ENCODE measurements around the gene POLR2L.

The POLR2L gene

DNA sequence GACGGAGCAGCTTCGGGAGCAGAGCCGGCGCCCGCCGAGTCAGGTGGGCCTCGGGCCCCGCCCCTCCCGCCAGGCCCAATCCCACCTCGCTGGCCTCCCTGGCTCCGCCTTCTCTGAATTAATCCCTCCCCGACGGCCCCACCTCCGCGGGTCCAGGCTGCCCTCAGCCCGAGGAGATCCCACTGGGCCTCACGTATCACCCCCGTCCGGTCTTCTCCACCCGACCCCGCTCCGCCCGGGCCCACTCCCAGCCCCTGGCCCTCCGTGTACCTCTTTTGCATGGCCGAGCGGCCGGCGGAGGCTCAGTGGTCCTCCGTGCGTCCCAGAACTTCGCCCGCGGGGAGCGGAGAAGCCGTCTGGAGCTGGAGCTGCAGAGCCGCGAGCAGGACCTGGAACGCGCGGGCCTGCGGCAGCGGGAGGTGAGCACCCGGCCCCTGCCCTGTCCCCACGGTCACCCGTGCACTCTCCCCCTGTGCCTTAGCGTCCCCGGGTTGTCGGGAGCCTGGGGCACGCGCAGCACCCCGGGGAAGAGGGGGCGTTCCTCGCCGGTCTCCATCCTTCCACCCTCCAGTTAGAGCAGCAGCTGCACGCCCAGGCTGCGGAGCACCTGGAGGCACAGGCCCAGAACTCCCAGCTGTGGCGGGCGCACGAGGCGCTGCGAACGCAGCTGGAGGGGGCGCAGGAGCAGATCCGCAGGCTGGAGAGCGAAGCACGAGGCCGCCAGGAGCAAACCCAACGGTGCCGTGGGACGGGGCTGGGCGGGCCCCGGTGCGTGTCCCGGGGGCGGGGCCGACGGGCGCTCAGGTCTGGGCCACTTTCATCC lies 11.8 kb downstream of the POLR2L start:
- in situ Hi-C loops (cut with MboI; ENCODE audit: low sequenced_read_pairs), result no loop called here

GRCh38 chr11:829847-830294 lies 12.5 kb downstream of the POLR2L start:
- in situ Hi-C loops (cut with MboI; ENCODE audit: low sequenced_read_pairs), result no loop called here

DNA sequence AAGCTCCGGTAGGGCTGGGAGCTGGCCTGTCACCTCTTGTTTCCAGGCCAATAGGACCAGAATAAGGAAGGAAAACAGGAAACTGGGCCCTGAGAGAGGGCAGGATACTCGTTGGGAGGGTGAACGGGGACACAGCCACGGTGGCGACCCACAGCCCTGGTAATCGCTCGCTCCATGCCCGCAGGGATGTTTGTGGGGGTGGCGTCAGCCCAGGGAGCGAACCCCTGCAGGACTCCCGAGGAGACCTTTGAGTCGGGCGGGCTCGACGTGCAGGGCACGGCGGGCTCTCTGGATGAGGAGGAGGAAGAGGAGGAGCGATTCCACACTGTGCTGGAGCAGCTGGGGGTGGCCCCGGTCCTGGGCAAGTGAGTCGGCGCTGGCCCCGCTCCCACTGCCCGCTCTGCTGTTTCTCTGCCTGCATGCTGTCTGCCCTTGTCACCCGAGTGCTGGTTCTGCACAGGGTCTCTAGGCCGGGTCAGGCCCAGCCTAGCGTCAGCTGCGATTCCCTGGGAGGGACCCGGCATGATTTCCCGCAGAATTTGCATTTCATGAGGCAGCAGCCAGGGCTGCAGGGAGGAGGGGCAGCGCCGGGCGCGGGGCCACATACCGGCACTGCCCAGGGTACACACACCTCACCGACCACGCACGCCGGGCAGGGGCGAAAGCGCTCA lies 13.0 kb downstream of the POLR2L start:
- in situ Hi-C loops (cut with MboI; ENCODE audit: low sequenced_read_pairs), result no loop called here

DNA sequence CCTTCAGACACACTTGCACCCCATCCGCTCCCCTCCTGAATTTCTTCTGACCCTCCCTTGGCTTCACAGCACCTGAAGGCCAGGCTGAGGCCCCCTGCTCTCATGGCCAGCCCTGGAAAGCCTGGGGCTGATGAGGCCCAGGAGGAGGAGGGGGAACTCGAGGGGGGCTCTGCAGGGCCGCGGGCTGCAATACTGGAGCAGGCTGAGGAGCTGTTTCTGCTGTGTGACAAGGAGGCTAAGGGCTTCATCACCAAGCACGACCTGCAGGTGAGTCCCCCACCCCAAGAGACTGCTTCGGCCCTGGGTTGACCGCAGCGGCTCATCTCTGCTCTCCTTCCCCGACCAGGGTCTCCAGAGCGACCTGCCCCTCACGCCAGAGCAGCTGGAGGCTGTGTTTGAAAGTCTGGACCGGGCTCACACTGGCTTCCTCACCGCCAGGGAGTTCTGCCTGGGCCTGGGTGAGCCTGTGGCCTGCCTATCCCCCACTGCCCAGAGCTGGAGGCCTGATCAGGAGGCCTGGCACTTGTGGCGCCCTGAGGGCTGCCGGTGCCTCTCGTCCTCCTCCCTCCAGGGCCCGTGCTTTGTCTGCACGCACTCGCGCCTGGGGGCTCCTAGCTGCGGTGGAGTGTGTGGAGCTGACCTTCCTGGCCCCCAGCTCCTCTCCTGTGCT lies 13.7 kb downstream of the POLR2L start:
- in situ Hi-C loops (cut with MboI; ENCODE audit: low sequenced_read_pairs), result no loop called here

- in situ Hi-C loops (cut with MboI; ENCODE audit: low sequenced_read_pairs), result no loop called here
Measured at GRCh38 chr11:827897-828192, 14.5 kb downstream of the POLR2L start, which contains the start of gene CRACR2B. Gene CRACR2B (plus strand): TSS chr11:827919. CDS start chr11:828608, 689 bp downstream.

DNA sequence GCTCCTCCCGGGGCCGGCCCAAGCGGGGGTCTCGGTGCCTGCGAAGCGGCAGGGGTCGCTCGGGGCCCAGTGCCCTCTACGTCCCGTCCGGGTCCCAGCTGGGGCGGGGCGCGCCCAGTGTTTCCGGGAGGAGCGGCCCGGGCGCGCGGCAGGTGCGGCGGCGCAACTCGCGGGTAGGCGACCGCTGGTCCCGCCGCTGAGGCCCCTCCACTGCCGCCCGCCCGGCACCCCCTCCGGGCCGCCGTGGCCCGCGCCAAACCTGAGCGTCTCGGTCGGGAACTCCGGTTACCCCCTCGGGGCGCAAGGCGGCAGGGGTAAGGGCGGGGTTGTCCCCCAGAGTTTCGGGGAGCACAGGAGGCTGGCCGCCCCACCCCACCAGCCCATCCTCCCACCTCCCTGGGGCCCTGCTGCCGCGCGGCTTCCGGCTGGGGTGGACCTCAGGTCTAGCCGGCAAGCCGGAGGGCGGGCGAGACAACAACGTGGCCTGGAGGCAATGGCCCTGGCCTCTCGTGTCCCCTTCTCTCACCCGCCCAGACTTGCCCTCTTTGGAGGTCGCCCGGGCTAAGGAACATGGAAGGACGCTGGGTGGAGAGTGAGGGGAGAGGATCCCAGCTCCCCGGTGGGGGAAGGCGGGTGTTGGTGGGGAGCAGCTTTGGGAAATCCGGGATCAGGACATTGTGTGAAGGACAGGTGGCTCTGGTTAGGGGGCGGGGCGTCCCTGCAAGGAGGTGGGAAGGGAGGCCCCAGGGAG lies 15.0 kb downstream of the POLR2L start:
- in situ Hi-C loops (cut with MboI; ENCODE audit: low sequenced_read_pairs), result no loop called here

DNA sequence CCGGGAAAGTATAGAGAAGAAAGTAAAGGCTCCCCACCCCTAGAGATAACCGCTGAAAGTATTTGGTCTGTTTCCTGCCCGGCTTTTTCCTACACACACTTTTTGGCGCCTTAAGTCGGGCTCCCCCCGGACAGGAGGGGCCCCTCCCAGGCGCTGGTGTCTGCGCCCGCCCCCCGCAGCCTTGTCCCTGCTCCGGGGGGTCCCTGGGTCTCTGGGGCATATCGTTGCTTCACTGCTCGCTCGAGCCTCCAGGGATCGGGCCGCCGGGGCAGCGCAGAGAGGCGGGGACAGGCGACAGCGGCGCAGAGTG lies 15.5 kb downstream of the POLR2L start:
- in situ Hi-C loops (cut with MboI; ENCODE audit: low sequenced_read_pairs), result no loop called here

DNA sequence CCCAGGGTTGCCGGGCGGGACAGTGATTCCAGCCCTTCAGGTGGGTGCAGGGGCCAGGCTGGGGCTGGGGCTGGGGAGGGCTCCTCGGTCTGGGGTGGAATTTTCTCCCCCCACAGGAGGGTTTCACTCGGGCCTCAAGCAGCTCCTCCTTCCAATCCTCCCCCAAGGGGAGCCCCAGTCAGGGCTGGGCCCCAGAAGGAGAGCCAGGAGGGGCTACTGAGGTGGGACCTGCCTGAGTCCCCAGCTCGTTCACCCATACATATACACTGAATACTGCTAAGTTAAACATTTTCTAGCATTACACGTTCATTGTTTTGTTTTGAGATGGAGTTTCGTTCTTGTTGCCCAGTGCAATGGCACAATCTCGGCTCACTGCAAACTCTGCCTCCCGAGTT lies 16.1 kb downstream of the POLR2L start:
- in situ Hi-C loops (cut with MboI; ENCODE audit: low sequenced_read_pairs), result no loop called here

GRCh38 chr11:825366-826226 lies 16.7 kb downstream of the POLR2L start:
- in situ Hi-C loops (cut with MboI; ENCODE audit: low sequenced_read_pairs), result no loop called here

DNA sequence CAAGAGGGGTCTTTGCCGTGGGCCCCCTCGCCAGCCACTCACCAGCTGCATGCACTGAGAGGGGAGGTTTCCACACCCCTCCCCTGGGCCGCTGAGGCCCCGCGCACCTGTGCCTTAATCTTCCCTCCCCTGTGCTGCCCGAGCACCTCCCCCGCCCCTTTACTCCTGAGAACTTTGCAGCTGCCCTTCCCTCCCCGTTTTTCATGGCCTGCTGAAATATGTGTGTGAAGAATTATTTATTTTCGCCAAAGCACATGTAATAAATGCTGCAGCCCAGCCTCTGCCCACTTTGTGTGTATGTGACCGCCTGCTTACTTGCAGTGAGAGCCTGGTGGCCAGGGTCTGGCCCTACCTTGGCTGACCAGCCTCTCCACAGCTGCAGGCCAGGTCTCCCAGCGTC lies 17.4 kb downstream of the POLR2L start:
- in situ Hi-C loops (cut with MboI; ENCODE audit: low sequenced_read_pairs), result no loop called here

DNA sequence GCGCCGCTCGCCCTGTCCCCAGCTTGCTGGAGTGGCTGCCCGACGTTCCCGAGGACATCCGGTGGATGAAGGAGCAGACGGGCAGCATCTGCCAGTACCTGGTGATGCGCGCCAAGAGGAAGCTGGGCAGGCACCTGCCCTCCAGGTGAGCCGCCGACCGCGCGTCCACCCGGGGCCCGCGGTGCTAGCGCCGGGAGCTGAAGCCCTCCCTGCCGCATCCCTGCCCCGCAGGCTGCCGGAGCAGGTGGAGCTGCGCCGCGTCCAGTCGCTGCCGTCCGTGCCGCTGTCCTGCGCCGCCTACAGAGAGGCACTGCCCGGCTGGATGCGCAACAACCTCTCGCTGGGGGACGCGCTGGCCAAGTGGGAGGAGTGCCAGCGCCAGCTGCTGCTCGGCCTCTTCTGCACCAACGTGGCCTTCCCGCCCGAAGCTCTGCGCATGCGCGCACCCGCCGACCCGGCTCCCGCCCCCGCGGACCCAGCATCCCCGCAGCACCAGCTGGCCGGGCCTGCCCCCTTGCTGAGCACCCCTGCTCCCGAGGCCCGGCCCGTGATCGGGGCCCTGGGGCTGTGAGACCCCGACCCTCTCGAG lies 17.9 kb downstream of the POLR2L start:
- in situ Hi-C loops (cut with MboI; ENCODE audit: low sequenced_read_pairs), result no loop called here

- in situ Hi-C loops (cut with MboI; ENCODE audit: low sequenced_read_pairs), result no loop called here
Measured at GRCh38 chr11:823441-824291, 18.7 kb downstream of the POLR2L start.

DNA sequence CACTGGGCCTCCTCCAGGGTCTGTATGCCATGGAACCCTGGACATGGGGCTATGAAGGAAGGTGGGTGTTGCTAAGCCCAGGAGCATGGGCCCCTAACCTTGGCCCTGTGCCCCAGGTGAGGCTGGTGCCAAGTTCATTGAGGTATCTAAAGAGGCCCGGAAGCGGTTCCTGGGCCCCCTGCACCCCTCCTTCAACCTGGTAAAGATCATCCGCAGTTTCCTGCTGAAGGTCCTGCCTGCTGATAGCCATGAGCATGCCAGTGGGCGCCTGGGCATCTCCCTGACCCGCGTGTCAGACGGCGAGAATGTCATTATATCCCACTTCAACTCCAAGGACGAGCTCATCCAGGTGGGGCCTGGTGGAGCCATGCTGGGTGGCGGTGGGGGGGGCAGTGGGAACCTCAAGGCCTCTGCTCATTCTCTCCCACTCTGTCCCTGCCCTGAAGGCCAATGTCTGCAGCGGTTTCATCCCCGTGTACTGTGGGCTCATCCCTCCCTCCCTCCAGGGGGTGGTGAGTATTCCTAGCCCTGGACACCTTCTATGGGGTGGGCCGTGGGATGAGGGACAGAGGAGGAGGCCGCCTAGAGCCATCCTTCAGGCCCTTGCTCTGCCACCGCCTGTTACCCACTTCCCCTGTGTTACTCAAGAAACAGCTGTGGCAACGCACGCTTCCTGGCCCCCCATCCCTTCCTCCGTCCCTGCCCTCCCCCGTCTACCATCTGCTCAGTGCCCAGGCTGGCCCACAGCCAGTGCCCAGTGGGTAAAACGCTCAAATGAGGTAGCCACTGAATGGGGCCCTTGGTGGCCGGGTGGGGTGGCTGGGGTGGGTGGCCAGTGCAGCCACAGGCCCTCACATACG lies 20.6 kb downstream of the POLR2L start:
- in situ Hi-C loops (cut with MboI; ENCODE audit: low sequenced_read_pairs), result no loop called here

- in situ Hi-C loops (cut with MboI; ENCODE audit: low sequenced_read_pairs), result no loop called here
Measured at GRCh38 chr11:820655-821511, 21.4 kb downstream of the POLR2L start.

DNA sequence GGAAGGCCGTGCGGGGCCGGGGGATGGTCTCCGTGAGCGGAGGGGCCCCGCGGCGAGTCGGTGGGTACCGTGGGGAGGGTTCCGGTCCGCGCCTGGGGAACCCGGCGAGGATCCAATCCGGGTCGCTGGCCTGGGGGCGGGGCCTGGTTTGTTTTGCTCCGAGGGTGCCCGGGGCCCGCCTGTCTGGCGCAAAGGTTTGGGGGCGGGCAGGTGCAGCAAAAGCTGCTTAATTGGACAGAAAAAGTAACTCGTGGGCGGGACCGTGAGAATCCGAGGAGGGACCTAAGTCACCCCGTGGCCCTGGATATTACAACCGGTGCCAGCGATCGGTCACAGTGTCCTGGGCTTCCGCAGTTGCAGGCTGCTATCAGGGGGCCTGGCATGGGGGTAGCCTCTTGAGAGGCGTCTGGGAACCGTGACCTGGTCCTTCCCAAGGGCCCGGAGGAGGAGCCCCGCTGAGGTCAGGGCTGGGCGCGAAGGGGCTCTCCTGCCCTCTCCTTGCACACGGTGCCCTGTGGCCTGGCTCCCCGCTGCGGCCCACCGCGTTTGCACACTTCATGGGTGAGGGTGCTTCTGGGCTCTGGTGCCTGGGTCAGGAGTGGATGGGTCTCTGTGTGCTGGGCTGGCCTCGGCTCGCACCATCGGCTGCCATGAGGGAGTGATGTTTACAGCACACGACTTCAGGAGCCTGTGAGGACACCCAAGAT lies 22.2 kb downstream of the POLR2L start:
- in situ Hi-C loops (cut with MboI; ENCODE audit: low sequenced_read_pairs), result no loop called here

DNA sequence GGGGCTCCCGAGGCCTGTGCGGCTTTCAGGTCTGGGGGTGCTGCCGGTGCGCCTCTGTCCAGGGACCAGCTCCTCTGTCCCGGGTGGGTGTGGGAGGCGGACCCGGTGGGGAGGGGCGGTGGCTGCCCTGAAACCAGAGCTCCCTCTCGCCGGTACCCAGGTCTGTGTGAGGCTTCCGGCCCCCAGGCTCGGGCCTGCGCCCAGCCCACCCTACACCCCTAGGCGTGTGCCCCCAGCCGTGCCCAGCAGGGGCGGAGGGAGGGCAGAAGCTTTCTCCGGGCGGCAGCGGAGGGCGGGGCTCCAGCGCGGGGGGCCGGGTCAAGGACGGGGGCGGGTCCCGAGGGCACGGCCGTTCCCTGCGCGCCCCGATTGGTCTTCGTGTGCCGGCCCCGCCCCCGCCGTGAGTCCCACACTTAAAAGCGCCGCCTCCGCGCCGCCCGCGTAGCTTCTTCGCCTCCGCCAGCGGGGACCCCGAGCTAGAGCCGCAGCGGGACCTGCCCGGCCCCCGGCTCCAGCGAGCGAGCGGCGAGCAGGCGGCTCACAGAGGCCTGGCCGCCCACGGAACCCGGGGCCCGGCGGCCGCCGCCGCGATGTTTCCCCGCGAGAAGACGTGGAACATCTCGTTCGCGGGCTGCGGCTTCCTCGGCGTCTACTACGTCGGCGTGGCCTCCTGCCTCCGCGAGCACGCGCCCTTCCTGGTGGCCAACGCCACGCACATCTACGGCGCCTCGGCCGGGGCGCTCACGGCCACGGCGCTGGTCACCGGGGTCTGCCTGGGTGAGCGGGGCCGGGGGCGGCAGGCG lies 23.0 kb downstream of the POLR2L start:
- in situ Hi-C loops (cut with MboI; ENCODE audit: low sequenced_read_pairs), result no loop called here

Measured in HL-60/S4 treated with retinoic acid at 250 ng/mL for 4 days and 3 days (cell line).